Loucy (cell line): ENCODE data around the gene CFAP69.

Experiments used
- EZH2phosphoT487 ChIP-seq: fragments of 200-600 bp; IDR thresholded peaks from 2 replicates; pipeline ENCODE4 v1.6.1; 2018; ENCODE audit warnings: antibody characterized with exemption, mild to moderate bottlenecking, moderate library complexity, borderline replicate concordance
- TF ChIP-seq, protein P1 (sequence below): fragments of 200-600 bp; sonication (generic); conservative IDR thresholded peaks from 2 replicates; pipeline ENCODE4 v1.5.1; 2014; ENCODE audit warnings: mild to moderate bottlenecking, antibody characterized with exemption, low read length

DNA sequence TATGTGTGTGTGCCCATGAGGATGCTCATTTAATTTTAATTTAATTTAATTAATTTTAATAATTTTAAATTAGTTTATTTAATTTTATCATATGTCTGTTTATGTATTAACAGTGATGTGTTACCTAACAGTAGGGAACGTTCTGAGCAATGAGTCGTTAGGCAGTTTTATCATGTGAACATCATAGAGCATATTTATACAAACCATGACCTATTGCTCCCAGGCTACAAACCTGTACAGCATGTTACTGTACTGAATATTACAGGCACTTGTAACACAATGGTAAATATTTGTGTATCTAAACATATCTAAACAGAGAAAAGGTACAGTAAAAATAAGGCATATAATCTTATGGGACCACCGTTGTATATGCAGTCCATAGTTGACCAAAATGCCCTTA, 13.7 kb upstream of the CFAP69 start:
- TF ChIP-seq, protein P1, sequence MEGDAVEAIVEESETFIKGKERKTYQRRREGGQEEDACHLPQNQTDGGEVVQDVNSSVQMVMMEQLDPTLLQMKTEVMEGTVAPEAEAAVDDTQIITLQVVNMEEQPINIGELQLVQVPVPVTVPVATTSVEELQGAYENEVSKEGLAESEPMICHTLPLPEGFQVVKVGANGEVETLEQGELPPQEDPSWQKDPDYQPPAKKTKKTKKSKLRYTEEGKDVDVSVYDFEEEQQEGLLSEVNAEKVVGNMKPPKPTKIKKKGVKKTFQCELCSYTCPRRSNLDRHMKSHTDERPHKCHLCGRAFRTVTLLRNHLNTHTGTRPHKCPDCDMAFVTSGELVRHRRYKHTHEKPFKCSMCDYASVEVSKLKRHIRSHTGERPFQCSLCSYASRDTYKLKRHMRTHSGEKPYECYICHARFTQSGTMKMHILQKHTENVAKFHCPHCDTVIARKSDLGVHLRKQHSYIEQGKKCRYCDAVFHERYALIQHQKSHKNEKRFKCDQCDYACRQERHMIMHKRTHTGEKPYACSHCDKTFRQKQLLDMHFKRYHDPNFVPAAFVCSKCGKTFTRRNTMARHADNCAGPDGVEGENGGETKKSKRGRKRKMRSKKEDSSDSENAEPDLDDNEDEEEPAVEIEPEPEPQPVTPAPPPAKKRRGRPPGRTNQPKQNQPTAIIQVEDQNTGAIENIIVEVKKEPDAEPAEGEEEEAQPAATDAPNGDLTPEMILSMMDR, result no peak
- TF ChIP-seq EZH2phosphoT487, result no peak
